M059J (cell line): ENCODE measurements around the gene C16orf46. TPM values are rescaled to one million over a fixed set of nuclear protein-coding genes. Genes with fewer than 3 reads are reported as not detected.

Source experiments
- DNase-seq: peaks from one replicate; pipeline ENCODE4 v3.0.0-alpha.2; 2012; ENCODE audit warnings: low read depth
- total RNA-seq: library from RNA; depleted of rRNA; stranded (reverse); fragments of >200 nt; shearing (Covaris generic); gene quantifications from 2 replicates; pipeline ENCODE4 v1.2.3, GENCODE V29; 2014

The C16orf46 gene
- total RNA-seq, 1 experiment from 2014 or later, result 1.4 TPM

GRCh38 chr16:81076566-81077075 is 417 bp downstream of the C16orf46 start:
- DNase-seq, result peak; percentile 82

GRCh38 chr16:81073560-81074330 is 3.3 kb downstream of the C16orf46 start:
- no peak for DNase-seq

- peak; percentile 67 for DNase-seq
Measured at GRCh38 chr16:81071805-81072204, 5.2 kb downstream of the C16orf46 start.

GRCh38 chr16:81070979-81071378 is 6.1 kb downstream of the C16orf46 start:
- DNase-seq, result no peak

GRCh38 chr16:81069063-81069462 is 8.0 kb downstream of the C16orf46 start:
- no peak for DNase-seq

GRCh38 chr16:81067166-81067565 is 9.9 kb downstream of the C16orf46 start:
- no peak for DNase-seq

- no peak for DNase-seq
Measured at GRCh38 chr16:81066681-81067080, 10.4 kb downstream of the C16orf46 start.

- DNase-seq, result no peak
Measured at GRCh38 chr16:81061871-81062608, 15.0 kb downstream of the C16orf46 start.

GRCh38 chr16:81061307-81061640 is 15.8 kb downstream of the C16orf46 start:
- no peak for DNase-seq

- no peak for DNase-seq
Measured at GRCh38 chr16:81060576-81061306, 16.3 kb downstream of the C16orf46 start.

GRCh38 chr16:81053761-81054160 is 23.3 kb downstream of the C16orf46 start:
- no peak for DNase-seq

- no peak for DNase-seq
Measured at GRCh38 chr16:81042821-81043220, 34.2 kb downstream of the C16orf46 start.

- no peak for DNase-seq
Measured at GRCh38 chr16:81041696-81042095, 35.3 kb downstream of the C16orf46 start.

GRCh38 chr16:81040842-81041241 is 36.2 kb downstream of the C16orf46 start:
- DNase-seq, result no peak

- no peak for DNase-seq
Measured at GRCh38 chr16:81040131-81040530, 36.9 kb downstream of the C16orf46 start.

- no peak for DNase-seq
Measured at GRCh38 chr16:81036751-81037350, 40.2 kb downstream of the C16orf46 start.

GRCh38 chr16:81035975-81036750 is 40.9 kb downstream of the C16orf46 start:
- peak; percentile 31 for DNase-seq

GRCh38 chr16:81035398-81035974 is 41.6 kb downstream of the C16orf46 start, which contains the start of gene ATMIN:
Gene ATMIN, plus strand, starts transcription at chr16:81035842. Its CDS starts 29 bp downstream, at chr16:81035871.
- DNase-seq, result peak; percentile 83

- DNase-seq, result no peak
Measured at GRCh38 chr16:81029930-81030604, 47.0 kb downstream of the C16orf46 start.

GRCh38 chr16:81026429-81026828 is 50.6 kb downstream of the C16orf46 start:
- no peak for DNase-seq
